K562 (cell line): ENCODE measurements around the gene NMRK1. TPM values are rescaled to one million over a fixed set of nuclear protein-coding genes. Genes with fewer than 3 reads are reported as not detected.

Source experiments
- ATAC-seq: fragments of 200-7000 bp; cut with Tn5 transposase; 3 replicates; pipeline ENCODE4 v1.9.1; 2020; ENCODE audit warnings: moderate library complexity
- BruUV-seq: library from RNA; stranded (reverse); fragments of 400-500 nt; replicated peaks from 2 replicates; lab custom pipeline; 2021; lab: Mats Ljungman, UMichigan
- CTCF ChIA-PET: fragments of 300-600 bp; formaldehyde crosslinking; extraction: SDS; loops from one replicate; lab custom pipeline; 2021; ENCODE audit warnings: low intra/inter-chr PET ratio; lab: Yijun Ruan, JAX
- POLR2A ChIA-PET: fragments of 300-600, 350-650 bp; sonication (Branson Sonifier 250); formaldehyde crosslinking; extraction: SDS; loops from one replicate; lab custom pipeline; 2021; ENCODE audit warnings: antibody characterized with exemption, inconsistent platforms; lab: Yijun Ruan, JAX
- DNase-seq, 4 experiments: peaks; one replicate each; pipeline versions ENCODE4 v3.0.0 to v3.0.0-alpha.2; 2011 to 2018; ENCODE audit warnings: low spot score in 3 of 4, mixed read lengths in 3 of 4; ENCODE audit errors: extremely low read depth in 1 of 4
- FAIRE-seq: peaks from 2 replicates; lab custom pipeline; 2011; peaks lifted over from hg19 to GRCh38; lab: Jason Lieb, UNC
- H2AFZ ChIP-seq: 2 replicates; pipeline ENCODE4 v1.6.0; 2011; ENCODE audit warnings: low read depth, low read length, control low read depth, inconsistent platforms
- H3K27ac ChIP-seq: fragments of 200-600 bp; 3 replicates; pipeline ENCODE4 v1.8.0; 2011; ENCODE audit warnings: low read depth, mild to moderate bottlenecking, control low read depth, inconsistent platforms, low read length, moderate library complexity, mixed read lengths; ENCODE audit errors: extremely low read depth
- H3K27me3 ChIP-seq, 2 experiments: fragments of 300-600 bp in 1 of 2; 2 replicates in 1 of 2; 3 replicates in 1 of 2; pipeline versions ENCODE4 v1.6.0 to v1.8.0; 2011; ENCODE audit warnings: inconsistent platforms in 2 of 2, low read length in 2 of 2, mild to moderate bottlenecking in 1 of 2, mixed read lengths in 1 of 2, moderate library complexity in 1 of 2; ENCODE audit not compliant: control insufficient read depth in 2 of 2, insufficient read depth in 2 of 2
- H3K36me3 ChIP-seq: fragments of 300-600 bp; 3 replicates; pipeline ENCODE4 v1.8.0; 2011; ENCODE audit warnings: mild to moderate bottlenecking, low read length, inconsistent platforms; ENCODE audit not compliant: control insufficient read depth, insufficient read depth
- H3K4me1 ChIP-seq, 2 experiments: fragments of 200-600 bp in 1 of 2; replicated peaks in 1 of 2; 2 replicates in 1 of 2; 3 replicates in 1 of 2; pipeline versions ENCODE4 v1.5.1 to v1.8.0; 2011; ENCODE audit warnings: inconsistent platforms in 2 of 2, low read length in 2 of 2, mild to moderate bottlenecking in 1 of 2, mixed read lengths in 1 of 2, moderate library complexity in 1 of 2; ENCODE audit not compliant: control insufficient read depth in 2 of 2, insufficient read depth in 2 of 2
- H3K4me2 ChIP-seq: 2 replicates; pipeline ENCODE4 v1.6.1; 2011; ENCODE audit warnings: low read length, control low read depth, inconsistent platforms, mixed read lengths; ENCODE audit not compliant: insufficient read depth
- H3K4me3 ChIP-seq: fragments of 200-600 bp; sonication (generic), shearing (Covaris generic); 2 replicates; pipeline ENCODE4 v1.5.1; 2016; ENCODE audit warnings: control low read depth, inconsistent platforms
- H3K79me2 ChIP-seq: fragments of 200-600 bp; 3 replicates; pipeline ENCODE4 v1.8.0; 2011; ENCODE audit warnings: low read length, inconsistent platforms; ENCODE audit not compliant: control insufficient read depth, insufficient read depth
- H3K9ac ChIP-seq, 2 experiments: 2 replicates each; pipeline versions ENCODE4 v1.6.0 to v1.6.1; 2011; ENCODE audit warnings: low read depth in 2 of 2, low read length in 2 of 2, control low read depth in 1 of 2, inconsistent platforms in 1 of 2, mild to moderate bottlenecking in 1 of 2, mixed read lengths in 1 of 2; ENCODE audit not compliant: insufficient read depth in 1 of 2
- H3K9me1 ChIP-seq: one replicate; pipeline ENCODE4 v1.6.0; 2011; ENCODE audit warnings: inconsistent platforms, mild to moderate bottlenecking, low read length, moderate library complexity; ENCODE audit not compliant: control insufficient read depth, insufficient read depth
- H3K9me3 ChIP-seq: replicated peaks from 2 replicates; pipeline ENCODE4 v1.5.1; 2011; ENCODE audit warnings: low read depth, low read length, inconsistent platforms; ENCODE audit not compliant: control insufficient read depth, insufficient read depth
- H4K20me1 ChIP-seq: replicated peaks from 2 replicates; pipeline ENCODE4 v1.6.1; 2011; ENCODE audit warnings: low read length, inconsistent platforms, mixed read lengths; ENCODE audit not compliant: control insufficient read depth, insufficient read depth
- CCAR2 ChIP-seq: fragments of 200-400 bp; formaldehyde crosslinking; IDR thresholded peaks from 2 replicates; pipeline ENCODE4 v1.6.1; 2017; ENCODE audit warnings: mild to moderate bottlenecking, low read depth, low read length
- ZBTB11 ChIP-seq, 3 experiments: fragments of 200-800 bp in 1 of 3; fragments of 250-450 bp in 1 of 3; fragments of 450-650 bp in 1 of 3; sonication (Bioruptor Pico) in 1 of 3; sonication (Bioruptor generic) in 1 of 3; formaldehyde crosslinking in 1 of 3; IDR thresholded peaks; 2 replicates each; pipeline versions ENCODE4 v1.6.1 to v1.8.0; 2016 to 2022; ENCODE audit warnings: mild to moderate bottlenecking in 2 of 3, missing genetic modification characterization in 2 of 3, missing compliant biosample characterization in 1 of 3, moderate library complexity in 1 of 3
- WGBS: fragments of 100-300 bp; shearing (Covaris generic); methylation state at CpG from one replicate; pipeline ENCODE4 v1.1.6; 2016; ENCODE audit warnings: low coverage, mixed read lengths; ENCODE audit not compliant: insufficient coverage; ENCODE audit errors: missing lambda C conversion rate; 5-methylcytosine and 5-hydroxymethylcytosine counted together
- in situ Hi-C: fragments of 300-500 bp; cut with MboI; formaldehyde crosslinking; loops from 4 replicates; pipeline ENCODE4 v1.15.0; 2018; ENCODE audit warnings: inconsistent platforms, mixed read lengths
- intact Hi-C: fragments of 100-400 bp; cut with micrococcal nuclease; formaldehyde crosslinking; loops from 2 replicates; pipeline ENCODE4 v1.14.2; 2022
- polyA plus RNA-seq, 8 experiments: library from polyadenylated mRNA; depleted of rRNA in 4 of 8; stranded (reverse) in 5 of 8; unstranded in 3 of 8; fragments of >200 nt; fragmentation: Nextera tagmentation in 2 of 8; fragmentation: Illumina TruSeq in 1 of 8; extraction: Ambion mirVana in 2 of 8; extraction: Trizol in 1 of 8; gene quantifications; 2 replicates each; pipeline versions ENCODE4 v1.2.1 to v1.2.3, GENCODE V29; 2011 to 2014; ENCODE audit warnings: inconsistent platforms in 1 of 8, missing spikeins in 1 of 8
- total RNA-seq, 7 experiments: library from RNA; depleted of rRNA in 6 of 7; stranded (reverse); fragments of >200 nt in 6 of 7; fragmentation: Illumina TruSeq in 2 of 7; extraction: Trizol in 2 of 7; gene quantifications; 2 replicates each; pipeline versions ENCODE4 v1.2.1 to v1.2.3, GENCODE V29; 2011 to 2021; ENCODE audit warnings: low replicate concordance in 1 of 7

The NMRK1 gene
- total and polyA plus RNA-seq, 9 of the 15 experiments (the other 6 are each of a cell fraction or from before 2014, with no cell fraction given) = 1.1 to 3.5 (median 1.7) TPM

GRCh38 chr9:75061169-75061568 is 26.8 kb downstream of the NMRK1 start:
- H3K9me1 ChIP-seq = no peaks in the 10 kb centered on the region
- ChIA-PET CTCF (no interaction called here), POLR2A (no interaction called here)
- peaks cover 2% of the 10 kb centered on the region; the same call in 1 of the 2 replicates for H3K9me3 ChIP-seq
- DNase-seq (no peak), ATAC-seq (no peak), FAIRE-seq (no peak)
- 62% methylated on average over 2 of the region's 2 CpGs for WGBS
- no peaks in the 10 kb centered on the region for H3K27me3 ChIP-seq
- no peaks in the 10 kb centered on the region for H3K4me1 ChIP-seq
- in situ Hi-C loops = no loop called here
- intact Hi-C loops = no loop called here
- H3K4me2 ChIP-seq = no peak overlapping the region
- H3K9ac ChIP-seq = no peak overlapping the region
- no peaks in the 10 kb centered on the region for H3K79me2 ChIP-seq
- no peak overlapping the region for H3K27ac ChIP-seq
- no peaks in the 10 kb centered on the region for H4K20me1 ChIP-seq
- H2AFZ ChIP-seq = no peak overlapping the region
- TF ChIP-seq CCAR2 = no peak
- H3K4me3 ChIP-seq = no peak overlapping the region
- no TSS peak for BruUV-seq
- no peaks in the 10 kb centered on the region for H3K36me3 ChIP-seq

- no peak overlapping the region for H3K27ac ChIP-seq
- in situ Hi-C loops = no loop called here
- WGBS = 31% methylated on average over 5 of the region's 5 CpGs
Measured at GRCh38 chr9:75054368-75055001, 33.5 kb downstream of the NMRK1 start.

More at GRCh38 chr9:75054368-75055001, 33.5 kb downstream of the NMRK1 start:
- peaks cover 0 to 7% of the 10 kb centered on the region in 2 experiments; a peak in 3 of 5 replicates for H3K4me1 ChIP-seq
- BruUV-seq = no TSS peak
- DNase-seq (no peak), FAIRE-seq (no peak), ATAC-seq (no peak)
- H3K4me3 ChIP-seq = no peak overlapping the region
- H3K36me3 ChIP-seq = no peaks in the 10 kb centered on the region
- no peak for TF ChIP-seq ZBTB11 (CRISPR knock-in tag; IDR thresholded peaks at IDR 0.05)
- H4K20me1 ChIP-seq = no peaks in the 10 kb centered on the region
- CTCF ChIA-PET = no interaction called here
- H3K79me2 ChIP-seq = no peaks in the 10 kb centered on the region
- no peak overlapping the region for H3K4me2 ChIP-seq
- no peak overlapping the region for H3K9ac ChIP-seq
- intact Hi-C loops = no loop called here
- H3K9me3 ChIP-seq = peaks cover 2% of the 10 kb centered on the region; the same call in 1 of the 2 replicates
- no peaks in the 10 kb centered on the region for H3K9me1 ChIP-seq
- no peaks in the 10 kb centered on the region for H3K27me3 ChIP-seq
- POLR2A ChIA-PET = interaction anchor here (0.6 to 1.4 kb wide), 3 partner anchors 10 to 205 kb away, joined by 3 to 4 read pairs (median 3); partner anchors contain the start of gene CARNMT1
- H2AFZ ChIP-seq = no peak overlapping the region
